Tibial nerve (tissue), 4 donors: ENCODE measurements around the gene MED13L. TPM values are rescaled to one million over a fixed set of nuclear protein-coding genes. Genes with fewer than 3 reads are reported as not detected.

ENCODE experiments used
- DNase-seq, 2 donors: peaks; one replicate each; pipeline ENCODE4 v3.0.0-alpha.2; 2019; ENCODE audit warnings: low spot score in 2 of 2
- H3K27ac ChIP-seq, 4 donors: fragments of 200-600 bp; sonication (generic) in 3 of 4; one replicate each; pipeline ENCODE4 v1.5.1; 2017 to 2019; ENCODE audit warnings: mild to moderate bottlenecking in 1 of 4
- H3K27me3 ChIP-seq, 2 donors: fragments of 200-600 bp; sonication (generic) in 1 of 2; one replicate each; pipeline versions ENCODE4 v1.5.1 to v1.6.0; 2017 to 2019
- H3K36me3 ChIP-seq, 3 donors: fragments of 200-600 bp; sonication (generic); one replicate each; pipeline ENCODE4 v1.5.1; 2018 to 2019
- H3K4me1 ChIP-seq, 4 donors: fragments of 200-600 bp; sonication (generic) in 3 of 4; one replicate each; pipeline ENCODE4 v1.5.1; 2017 to 2019
- H3K4me3 ChIP-seq, 4 donors: fragments of 200-600 bp; sonication (generic) in 3 of 4; one replicate each; pipeline ENCODE4 v1.5.1; 2017 to 2019; ENCODE audit warnings: mild to moderate bottlenecking in 1 of 4, moderate library complexity in 1 of 4
- H3K9me3 ChIP-seq, 4 donors: fragments of 200-600 bp; sonication (generic) in 3 of 4; one replicate each; pipeline ENCODE4 v1.5.1; 2017 to 2019
- EP300 ChIP-seq, 2 donors: sonication (generic); formaldehyde crosslinking; IDR thresholded peaks; one replicate each; pipeline ENCODE4 v1.6.1; 2017; ENCODE audit warnings: antibody characterized with exemption in 2 of 2, mild to moderate bottlenecking in 1 of 2
- POLR2A ChIP-seq, 2 donors: fragments of 450-650 bp; IDR thresholded peaks; one replicate each; pipeline ENCODE4 v1.6.1; 2017; ENCODE audit warnings: antibody characterized with exemption in 2 of 2, mild to moderate bottlenecking in 2 of 2, moderate library complexity in 2 of 2
- WGBS, 2 donors: methylation state at CpG; one replicate each; pipeline ENCODE4 v1.1.5; 2018; 5-methylcytosine and 5-hydroxymethylcytosine counted together
- total RNA-seq, 4 donors: library from RNA; depleted of rRNA; stranded (reverse); fragments of >200 nt; gene quantifications; one replicate each; pipeline ENCODE4 v1.1.0, GENCODE V29; 2016
- TF ChIP-seq, protein P1 (sequence below), 5 experiments: fragments of 200-600 bp in 3 of 5; fragments of 450-650 bp in 2 of 5; sonication (generic) in 3 of 5; IDR thresholded peaks; one replicate each; pipeline ENCODE4 v1.5.1; 2016 to 2019; ENCODE audit warnings: antibody characterized with exemption in 5 of 5, mild to moderate bottlenecking in 3 of 5, moderate library complexity in 2 of 5

The MED13L gene
- total RNA-seq, 4 donors from 2014 or later = 138 to 234 (median 218) TPM

DNA sequence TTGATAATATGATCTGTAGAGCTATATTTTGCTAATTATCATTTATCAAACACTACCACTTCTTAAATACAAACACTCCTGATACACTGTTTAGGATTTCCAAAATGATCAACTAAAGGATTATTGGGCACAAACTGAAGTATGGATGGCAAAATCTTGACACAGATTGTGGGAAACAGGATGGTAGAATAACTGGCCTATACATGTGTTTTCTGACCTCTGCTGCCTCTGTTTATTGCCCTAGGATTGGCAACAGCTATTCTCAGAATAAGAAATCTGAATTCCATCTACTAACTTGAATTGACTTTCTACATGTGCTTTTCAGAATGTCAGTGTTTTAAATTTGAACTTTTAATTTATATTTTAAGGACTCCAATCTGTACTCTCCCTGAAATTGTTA, 209.1 kb downstream of the MED13L start:
- TF ChIP-seq, protein P1, sequence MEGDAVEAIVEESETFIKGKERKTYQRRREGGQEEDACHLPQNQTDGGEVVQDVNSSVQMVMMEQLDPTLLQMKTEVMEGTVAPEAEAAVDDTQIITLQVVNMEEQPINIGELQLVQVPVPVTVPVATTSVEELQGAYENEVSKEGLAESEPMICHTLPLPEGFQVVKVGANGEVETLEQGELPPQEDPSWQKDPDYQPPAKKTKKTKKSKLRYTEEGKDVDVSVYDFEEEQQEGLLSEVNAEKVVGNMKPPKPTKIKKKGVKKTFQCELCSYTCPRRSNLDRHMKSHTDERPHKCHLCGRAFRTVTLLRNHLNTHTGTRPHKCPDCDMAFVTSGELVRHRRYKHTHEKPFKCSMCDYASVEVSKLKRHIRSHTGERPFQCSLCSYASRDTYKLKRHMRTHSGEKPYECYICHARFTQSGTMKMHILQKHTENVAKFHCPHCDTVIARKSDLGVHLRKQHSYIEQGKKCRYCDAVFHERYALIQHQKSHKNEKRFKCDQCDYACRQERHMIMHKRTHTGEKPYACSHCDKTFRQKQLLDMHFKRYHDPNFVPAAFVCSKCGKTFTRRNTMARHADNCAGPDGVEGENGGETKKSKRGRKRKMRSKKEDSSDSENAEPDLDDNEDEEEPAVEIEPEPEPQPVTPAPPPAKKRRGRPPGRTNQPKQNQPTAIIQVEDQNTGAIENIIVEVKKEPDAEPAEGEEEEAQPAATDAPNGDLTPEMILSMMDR (IDR thresholded peaks at IDR 0.05) = no peak
- no peak for TF ChIP-seq EP300 (IDR thresholded peaks at IDR 0.05)
- no peak for TF ChIP-seq POLR2A (IDR thresholded peaks at IDR 0.05)
- Histone ChIP-seq H3K27ac (no peak overlapping the region), H3K36me3 (no peaks in the 10 kb centered on the region), H3K9me3 (no peaks in the 10 kb centered on the region), H3K4me1 (peaks cover 0 to 91% (median 31%) of the 10 kb centered on the region in 4 donors), H3K4me3 (no peak overlapping the region), H3K27me3 (no peaks in the 10 kb centered on the region)
- DNase-seq = no peak

DNA sequence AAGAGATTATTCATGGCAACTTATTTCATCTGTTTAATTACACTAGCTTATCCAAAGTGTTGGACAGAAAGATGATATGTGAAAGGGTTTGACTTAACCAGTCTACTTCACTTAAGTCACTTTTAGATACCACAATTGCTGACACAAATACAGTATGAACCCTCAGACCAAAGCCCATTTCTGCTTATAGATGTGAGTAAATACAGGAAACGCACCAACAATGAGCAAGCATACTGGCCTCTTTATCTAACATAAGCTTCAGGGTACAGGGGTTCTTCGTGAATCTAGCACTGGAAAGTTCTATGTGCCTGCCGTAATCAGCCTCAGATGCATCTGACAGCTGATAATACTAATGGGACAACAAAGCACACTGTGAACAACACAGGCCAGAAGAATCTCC, 209.6 kb downstream of the MED13L start:
- WGBS, 2 donors = 52 to 59% methylated on average over 3 of the region's 3 CpGs
- H3K36me3 ChIP-seq = no peaks in the 10 kb centered on the region
- H3K4me3 ChIP-seq = no peak overlapping the region
- H3K27me3 ChIP-seq = no peaks in the 10 kb centered on the region
- no peak for DNase-seq
- H3K9me3 ChIP-seq = no peaks in the 10 kb centered on the region
- peaks cover 0 to 91% (median 32%) of the 10 kb centered on the region in 4 donors for H3K4me1 ChIP-seq
- TF ChIP-seq, protein P1 (IDR thresholded peaks at IDR 0.05) = no peak
- no peak for TF ChIP-seq POLR2A (IDR thresholded peaks at IDR 0.05)
- TF ChIP-seq EP300 (IDR thresholded peaks at IDR 0.05) = no peak
- no peak overlapping the region for H3K27ac ChIP-seq

DNA sequence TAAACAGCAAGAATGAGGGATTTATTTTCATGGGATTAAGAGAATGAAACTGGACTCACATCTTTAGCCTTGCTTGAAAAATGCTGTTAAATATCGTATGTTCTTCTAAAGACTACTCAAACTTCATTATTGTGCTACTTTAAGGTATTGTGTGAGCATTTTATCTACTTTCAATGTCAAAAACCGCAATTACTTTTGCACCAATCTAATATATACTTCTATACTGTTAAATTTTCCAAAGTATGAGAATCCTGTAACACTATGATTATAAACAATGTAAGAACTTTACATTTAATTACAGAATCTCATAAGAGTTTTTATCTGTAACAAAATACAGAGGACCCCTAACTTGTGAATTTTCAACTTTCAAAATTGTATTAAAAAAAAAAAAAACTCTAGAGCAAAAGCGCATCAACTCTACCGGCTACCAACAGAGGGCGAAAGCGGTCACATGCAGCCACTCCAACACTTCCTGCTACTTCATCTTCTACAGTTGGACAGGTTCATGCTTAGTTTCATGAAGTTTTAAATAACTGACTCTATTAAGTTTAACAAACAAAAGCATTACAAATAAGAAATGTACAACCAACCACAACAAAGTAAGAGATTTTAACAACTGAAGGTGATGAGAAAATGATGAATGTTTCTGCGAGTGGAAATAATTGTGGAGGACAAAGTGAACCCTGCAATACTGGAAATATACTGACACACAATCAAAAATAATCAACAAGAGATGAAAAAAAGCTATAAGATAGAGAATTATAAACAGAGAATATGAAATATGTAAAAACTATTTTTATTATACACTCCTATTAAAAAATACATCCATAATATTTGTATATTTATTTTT, 210.9 kb downstream of the MED13L start:
- H3K36me3 ChIP-seq = no peaks in the 10 kb centered on the region
- H3K9me3 ChIP-seq = no peaks in the 10 kb centered on the region
- DNase-seq = no peak
- H3K4me1 ChIP-seq = peaks cover 0 to 86% (median 28%) of the 10 kb centered on the region in 4 donors
- 74 to 75% methylated on average over 7 of the region's 7 CpGs for WGBS, 2 donors
- no peaks in the 10 kb centered on the region for H3K27me3 ChIP-seq
- H3K27ac ChIP-seq = no peak overlapping the region
- no peak overlapping the region for H3K4me3 ChIP-seq
- TF ChIP-seq EP300 (IDR thresholded peaks at IDR 0.05) = no peak
- TF ChIP-seq, protein P1 (IDR thresholded peaks at IDR 0.05) = peak; percentile 17 to 70 (median 43)

DNA sequence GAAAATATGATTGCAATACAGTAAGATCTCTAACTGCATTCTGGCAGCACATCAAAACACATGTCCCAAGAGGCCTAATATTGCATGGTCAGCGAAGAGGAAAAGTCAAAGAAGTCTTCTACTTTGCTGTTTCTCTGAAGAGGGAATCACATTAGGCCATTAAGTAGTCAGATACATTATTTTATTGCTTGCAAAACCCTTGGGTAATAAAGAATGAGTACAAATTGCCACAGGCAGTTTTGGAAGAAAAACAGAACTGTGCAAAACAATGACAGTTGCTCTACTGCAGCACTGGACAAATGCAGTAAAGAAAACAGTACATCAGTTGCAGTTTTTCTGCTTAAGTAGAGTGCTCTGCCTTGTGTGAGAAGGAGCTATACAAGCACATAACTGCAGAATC, 211.9 kb downstream of the MED13L start:
- Histone ChIP-seq H3K4me3 (no peak overlapping the region), H3K36me3 (no peaks in the 10 kb centered on the region), H3K4me1 (peaks cover 0 to 91% (median 28%) of the 10 kb centered on the region in 4 donors), H3K9me3 (no peaks in the 10 kb centered on the region), H3K27me3 (no peaks in the 10 kb centered on the region), H3K27ac (peak overlapping the region in 1 of 4 donors; percentile 19)
- 30 to 38% methylated on average over 1 of the region's 1 CpG for WGBS, 2 donors
- TF ChIP-seq POLR2A (IDR thresholded peaks at IDR 0.05) (no peak), EP300 (IDR thresholded peaks at IDR 0.05) (peak in 1 of 2 donors; percentile 47)
- TF ChIP-seq, protein P1 (IDR thresholded peaks at IDR 0.05) = no peak
- peak in 1 of 2 donors; percentile 61 for DNase-seq

DNA sequence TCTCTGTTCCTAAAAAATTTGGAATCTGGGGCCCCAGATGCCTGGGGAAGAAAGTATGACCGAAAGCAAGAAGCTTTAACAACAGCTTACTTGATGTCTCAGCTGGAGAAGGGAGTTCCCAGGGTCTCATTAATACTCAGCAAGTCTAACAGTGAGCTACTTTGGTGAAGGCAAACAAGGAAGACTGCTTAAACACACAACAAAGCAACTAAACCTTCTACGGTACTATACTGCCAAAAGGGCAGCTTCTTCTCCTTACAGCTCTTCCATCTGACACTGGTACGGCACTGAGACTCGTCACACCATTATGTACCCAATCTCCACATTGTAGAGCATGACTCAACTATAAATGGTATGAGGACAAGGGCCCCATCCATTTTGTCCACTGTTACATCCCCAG, 213.0 kb downstream of the MED13L start:
- 71 to 78% methylated on average over 4 of the region's 4 CpGs for WGBS, 2 donors
- no peak for DNase-seq
- H3K4me1 ChIP-seq = peaks cover 0 to 90% (median 33%) of the 10 kb centered on the region in 4 donors
- TF ChIP-seq EP300 (IDR thresholded peaks at IDR 0.05) (no peak), POLR2A (IDR thresholded peaks at IDR 0.05) (no peak)
- TF ChIP-seq, protein P1 (IDR thresholded peaks at IDR 0.05) = no peak
- no peak overlapping the region for H3K4me3 ChIP-seq
- H3K36me3 ChIP-seq = no peaks in the 10 kb centered on the region
- H3K27ac ChIP-seq = peak overlapping the region in 1 of 4 donors; percentile 72
- H3K27me3 ChIP-seq = no peaks in the 10 kb centered on the region
- no peaks in the 10 kb centered on the region for H3K9me3 ChIP-seq
